Activated CD8-positive, alpha-beta memory T cell treated with anti-CD3 and anti-CD28 coated beads, Interleukin-2, amount 50 U/mL, for 48 hours (primary cell): ENCODE data around the gene IL3RA.
A peak's percentile ranks its signal among the peaks of the same experiment; 100 is the strongest.
"Not testable (repeated sequence)": the region's sequence is repeated elsewhere in the genome, so short reads cannot be mapped to it uniquely, and the experiment has no call there.

Source experiments
- DNase-seq: peaks from one replicate; pipeline ENCODE4 v3.0.0-alpha.2; 2020

IL3RA gene

GRCh38 chrX:1332433-1332832 is 4.2 kb upstream of the IL3RA start:
- not testable (repeated sequence) for DNase-seq

- no peak for DNase-seq
Measured at GRCh38 chrX:1334854-1335253, 1.7 kb upstream of the IL3RA start.

- DNase-seq = no peak
Measured at GRCh38 chrX:1336948-1337779, 579 bp downstream of the IL3RA start.

GRCh38 chrX:1341545-1342184 is 5.1 kb downstream of the IL3RA start:
- no peak for DNase-seq

- not testable (repeated sequence) for DNase-seq
Measured at GRCh38 chrX:1349606-1350005, 13.0 kb downstream of the IL3RA start.

- no peak for DNase-seq
Measured at GRCh38 chrX:1351981-1352714, 15.6 kb downstream of the IL3RA start.

GRCh38 chrX:1354036-1355019 is 17.7 kb downstream of the IL3RA start:
- no peak for DNase-seq

GRCh38 chrX:1355131-1356046 is 18.8 kb downstream of the IL3RA start:
- DNase-seq = no peak

GRCh38 chrX:1357993-1358392 is 21.4 kb downstream of the IL3RA start:
- DNase-seq = no peak

- no peak for DNase-seq
Measured at GRCh38 chrX:1358793-1359476, 22.4 kb downstream of the IL3RA start.

GRCh38 chrX:1359477-1359873 is 22.9 kb downstream of the IL3RA start:
- no peak for DNase-seq

GRCh38 chrX:1360171-1360570 is 23.6 kb downstream of the IL3RA start:
- no peak for DNase-seq

- no peak for DNase-seq
Measured at GRCh38 chrX:1361275-1361674, 24.7 kb downstream of the IL3RA start.

GRCh38 chrX:1361910-1362309 is 25.3 kb downstream of the IL3RA start:
- no peak for DNase-seq

- not testable (repeated sequence) for DNase-seq
Measured at GRCh38 chrX:1366363-1366762, 29.8 kb downstream of the IL3RA start.

- DNase-seq = no peak
Measured at GRCh38 chrX:1368385-1368698, 31.8 kb downstream of the IL3RA start.

- DNase-seq = no peak
Measured at GRCh38 chrX:1378306-1378759, 41.7 kb downstream of the IL3RA start.

- DNase-seq = peak; percentile 74
Measured at GRCh38 chrX:1380672-1381233, 44.2 kb downstream of the IL3RA start.

- DNase-seq = peak; percentile 64
Measured at GRCh38 chrX:1384658-1385252, 48.2 kb downstream of the IL3RA start.
